Hematopoietic multipotent progenitor cell treated with erythropoietin and hydrocortisone succinate and interleukin-3 and kit ligand, for 8 days (in vitro differentiated cells): ENCODE results near the gene CCDC59.
A peak's percentile ranks its signal among the peaks of the same experiment; 100 is the strongest.
"Not testable (repeated sequence)": the region's sequence is repeated elsewhere in the genome, so short reads cannot be mapped to it uniquely, and the experiment has no call there.

Experiments used
- DNase-seq: peaks from one replicate; pipeline ENCODE4 v3.0.0-alpha.2; 2015

Gene CCDC59

GRCh38 chr12:82358200-82359114 lies at the start of gene CCDC59, which contains the start of gene METTL25:
Gene CCDC59, minus strand, starts transcription at chr12:82358387. Its CDS starts 11 bp downstream, at chr12:82358376.
Gene METTL25, plus strand, starts transcription at chr12:82358529. Its CDS starts 37 bp downstream, at chr12:82358566.
- DNase-seq, result peak; percentile 98

GRCh38 chr12:82407481-82407880 lies 49.3 kb upstream of the CCDC59 start:
- no peak for DNase-seq

- no peak for DNase-seq
These were observed 48.5 kb upstream of the CCDC59 start for GRCh38 chr12:82406651-82407050.

GRCh38 chr12:82400819-82401218 lies 42.6 kb upstream of the CCDC59 start:
- no peak for DNase-seq

- DNase-seq, result no peak
These were observed 40.7 kb upstream of the CCDC59 start for GRCh38 chr12:82398879-82399278.

GRCh38 chr12:82383930-82384552 lies 25.9 kb upstream of the CCDC59 start:
- DNase-seq, result peak; percentile 47

- DNase-seq, result no peak
These were observed 20.8 kb upstream of the CCDC59 start for GRCh38 chr12:82378997-82379396.

- DNase-seq, result no peak
These were observed 17.0 kb upstream of the CCDC59 start for GRCh38 chr12:82375201-82375600.

GRCh38 chr12:82366197-82366596 lies 8.0 kb upstream of the CCDC59 start:
- DNase-seq, result no peak

- no peak for DNase-seq
These were observed 5.8 kb upstream of the CCDC59 start for GRCh38 chr12:82363990-82364389.

- DNase-seq, result no peak
These were observed 3.3 kb upstream of the CCDC59 start for GRCh38 chr12:82361461-82361915.

- DNase-seq, result not testable (repeated sequence)
These were observed 2.6 kb upstream of the CCDC59 start for GRCh38 chr12:82360834-82361233.

- DNase-seq, result no peak
These were observed 910 bp upstream of the CCDC59 start for GRCh38 chr12:82359115-82359478.

- DNase-seq, result no peak
These were observed 365 bp downstream of the CCDC59 start for GRCh38 chr12:82357845-82358199.

GRCh38 chr12:82357340-82357739 lies 847 bp downstream of the CCDC59 start:
- peak; percentile 2 for DNase-seq

GRCh38 chr12:82351390-82351789 lies 6.8 kb downstream of the CCDC59 start:
- DNase-seq, result no peak

- no peak for DNase-seq
These were observed 8.0 kb downstream of the CCDC59 start for GRCh38 chr12:82350161-82350560.

- DNase-seq, result no peak
These were observed 28.7 kb downstream of the CCDC59 start for GRCh38 chr12:82329508-82329907.

- DNase-seq, result no peak
These were observed 30.3 kb downstream of the CCDC59 start for GRCh38 chr12:82327861-82328260.

- peak; percentile 29 for DNase-seq
These were observed 31.2 kb downstream of the CCDC59 start for GRCh38 chr12:82326905-82327503.

GRCh38 chr12:82325540-82326336 lies 32.4 kb downstream of the CCDC59 start:
- no peak for DNase-seq

- no peak for DNase-seq
These were observed 38.9 kb downstream of the CCDC59 start for GRCh38 chr12:82319276-82319675.

- no peak for DNase-seq
These were observed 43.7 kb downstream of the CCDC59 start for GRCh38 chr12:82314406-82314892.
